Measurements from ENCODE around the gene HAAO.

The HAAO gene

GRCh38 chr2:42748840-42749239 lies 43.5 kb downstream of the HAAO start:
- no peak for DNase-seq (ENCODE audit: low read depth)
- no peak for TF ChIP-seq CTCF (conservative IDR thresholded peaks at IDR 0.05; ENCODE audit: low read length)
- no peak overlapping the region for H3K4me3 ChIP-seq (ENCODE audit: low read length)

- no peak for TF ChIP-seq CTCF (conservative IDR thresholded peaks at IDR 0.05; ENCODE audit: low read length)
- no peak overlapping the region for H3K4me3 ChIP-seq (ENCODE audit: low read length)
- DNase-seq (ENCODE audit: low read depth): no peak
These were observed 45.0 kb downstream of the HAAO start for GRCh38 chr2:42747422-42747821.

GRCh38 chr2:42744545-42745082 lies 47.8 kb downstream of the HAAO start:
- no peak overlapping the region for H3K4me3 ChIP-seq (ENCODE audit: low read length)
- TF ChIP-seq CTCF (conservative IDR thresholded peaks at IDR 0.05; ENCODE audit: low read length): no peak
- DNase-seq (ENCODE audit: low read depth): no peak

- no peak for DNase-seq (ENCODE audit: low read depth)
- no peak overlapping the region for H3K4me3 ChIP-seq (ENCODE audit: low read length)
- TF ChIP-seq CTCF (conservative IDR thresholded peaks at IDR 0.05; ENCODE audit: low read length): no peak
These were observed 48.8 kb downstream of the HAAO start for GRCh38 chr2:42743659-42743990.

GRCh38 chr2:42742740-42743658 lies 49.4 kb downstream of the HAAO start:
- no peak for TF ChIP-seq CTCF (conservative IDR thresholded peaks at IDR 0.05; ENCODE audit: low read length)
- no peak overlapping the region for H3K4me3 ChIP-seq (ENCODE audit: low read length)
- no peak for DNase-seq (ENCODE audit: low read depth)

GRCh38 chr2:42741140-42741539 lies 51.2 kb downstream of the HAAO start:
- no peak for DNase-seq (ENCODE audit: low read depth)
- TF ChIP-seq CTCF (conservative IDR thresholded peaks at IDR 0.05; ENCODE audit: low read length): no peak
- no peak overlapping the region for H3K4me3 ChIP-seq (ENCODE audit: low read length)
